ENCODE measurements around the gene RPSA. TPM values are rescaled to one million over a fixed set of nuclear protein-coding genes. Genes with fewer than 3 reads are reported as not detected.
A peak's percentile ranks its signal among the peaks of the same experiment; 100 is the strongest.

Gene RPSA
- total RNA-seq, 4 donors from 2014 or later, result 460 to 1,003 (median 843) TPM

DNA sequence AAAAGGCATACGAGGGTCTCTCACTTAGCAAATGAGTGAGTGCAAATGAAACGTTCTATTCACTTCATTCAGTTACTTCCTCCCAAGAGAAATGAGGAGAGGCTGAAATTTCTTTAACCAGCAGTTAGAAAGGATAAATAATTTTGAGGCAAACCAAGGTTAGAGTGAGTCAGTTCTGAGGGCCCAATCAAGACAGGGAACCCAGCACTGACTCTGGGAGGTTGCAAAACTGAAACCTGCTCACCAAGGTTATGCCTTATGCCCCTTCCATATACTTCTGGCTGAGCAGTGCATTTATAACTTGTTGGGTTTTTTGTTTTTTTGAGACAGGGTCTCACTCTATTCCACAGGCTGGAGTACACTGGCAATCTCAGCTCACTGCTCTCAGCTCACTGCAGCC lies 4.5 kb upstream of the RPSA start:
- no peaks in the 10 kb centered on the region for H3K27me3 ChIP-seq
- WGBS, 2 donors (ENCODE audit: low coverage in 1 of 2), result 58 to 68% methylated on average over 2 of the region's 2 CpGs
- intact Hi-C loops (cut with DNase I; ENCODE audit: low total_unique reads), result no loop called here

DNA sequence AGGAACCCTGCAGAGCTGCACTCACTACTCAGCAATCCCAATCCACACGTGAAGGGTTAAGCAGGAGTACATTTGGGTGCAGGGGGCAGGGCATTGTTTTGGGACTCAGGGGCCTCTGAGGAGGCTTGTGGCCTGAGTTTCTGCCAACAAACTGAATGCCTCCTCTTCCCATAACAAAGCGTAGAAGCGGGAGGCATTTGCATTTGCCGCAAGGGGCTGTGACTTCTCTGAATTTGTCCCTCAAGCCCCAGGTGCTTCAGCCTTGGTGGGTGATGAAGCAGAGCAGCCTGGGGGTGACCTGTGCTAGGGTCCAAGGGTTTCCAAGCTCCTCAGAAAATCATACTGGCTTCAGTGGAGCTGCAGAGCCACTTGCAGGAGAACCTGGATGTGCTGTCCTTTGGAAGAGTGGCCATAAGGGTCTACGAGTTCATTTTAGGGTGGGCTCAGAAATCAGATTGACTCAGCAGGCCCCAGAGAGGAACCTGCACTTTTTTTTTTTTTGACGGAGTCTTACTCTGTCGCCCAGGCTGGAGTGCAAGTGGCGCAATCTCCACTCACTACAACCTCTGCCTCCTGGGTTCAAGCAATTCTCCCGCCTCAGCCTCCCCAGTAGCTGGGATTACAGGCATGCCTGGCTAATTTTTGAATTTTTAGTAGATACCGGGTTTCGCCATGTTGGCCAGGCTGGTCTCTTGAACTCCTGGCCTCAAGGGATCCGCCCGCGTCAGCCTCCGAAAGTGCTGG lies 1.4 kb upstream of the RPSA start:
- no peak for DNase-seq
- TF ChIP-seq, protein P1, sequence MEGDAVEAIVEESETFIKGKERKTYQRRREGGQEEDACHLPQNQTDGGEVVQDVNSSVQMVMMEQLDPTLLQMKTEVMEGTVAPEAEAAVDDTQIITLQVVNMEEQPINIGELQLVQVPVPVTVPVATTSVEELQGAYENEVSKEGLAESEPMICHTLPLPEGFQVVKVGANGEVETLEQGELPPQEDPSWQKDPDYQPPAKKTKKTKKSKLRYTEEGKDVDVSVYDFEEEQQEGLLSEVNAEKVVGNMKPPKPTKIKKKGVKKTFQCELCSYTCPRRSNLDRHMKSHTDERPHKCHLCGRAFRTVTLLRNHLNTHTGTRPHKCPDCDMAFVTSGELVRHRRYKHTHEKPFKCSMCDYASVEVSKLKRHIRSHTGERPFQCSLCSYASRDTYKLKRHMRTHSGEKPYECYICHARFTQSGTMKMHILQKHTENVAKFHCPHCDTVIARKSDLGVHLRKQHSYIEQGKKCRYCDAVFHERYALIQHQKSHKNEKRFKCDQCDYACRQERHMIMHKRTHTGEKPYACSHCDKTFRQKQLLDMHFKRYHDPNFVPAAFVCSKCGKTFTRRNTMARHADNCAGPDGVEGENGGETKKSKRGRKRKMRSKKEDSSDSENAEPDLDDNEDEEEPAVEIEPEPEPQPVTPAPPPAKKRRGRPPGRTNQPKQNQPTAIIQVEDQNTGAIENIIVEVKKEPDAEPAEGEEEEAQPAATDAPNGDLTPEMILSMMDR (IDR thresholded peaks at IDR 0.05), result no peak
- TF ChIP-seq POLR2AphosphoS5 (IDR thresholded peaks at IDR 0.05) (no peak), POLR2A (IDR thresholded peaks at IDR 0.05) (no peak), EP300 (IDR thresholded peaks at IDR 0.05; ENCODE audit: low read depth) (no peak)
- intact Hi-C loops (cut with DNase I; ENCODE audit: low total_unique reads), result no loop called here

More for the DNA sequence above, 4.5 kb upstream of the RPSA start:
- TF ChIP-seq POLR2A (IDR thresholded peaks at IDR 0.05), result no peak
- TF ChIP-seq, protein P1 (IDR thresholded peaks at IDR 0.05), result no peak
- TF ChIP-seq EP300 (IDR thresholded peaks at IDR 0.05; ENCODE audit: low read depth), result no peak
- no peak for TF ChIP-seq POLR2AphosphoS5 (IDR thresholded peaks at IDR 0.05)
- DNase-seq, result no peak
- no peaks in the 10 kb centered on the region for H3K9me3 ChIP-seq
- no peak overlapping the region for H3K27ac ChIP-seq
- peaks cover 0 to 5% (median under 1%) of the 10 kb centered on the region in 4 donors for H3K4me1 ChIP-seq
- in situ Hi-C loops (cut with MboI; ENCODE audit: low pct_ligation_motif_present in 1 of 4, low pct_unique_long_range_greater_than_20kb in 1 of 4, low sequenced_read_pairs in 3 of 4), result loop anchor here in 1 of 4 donors (25.0 kb wide), 1 partner anchor 910 kb away; the partner anchor contains the start of gene EIF1B
- H3K36me3 ChIP-seq, result peaks cover 0 to 10% (median 1%) of the 10 kb centered on the region in 4 donors
- no peak overlapping the region for H3K4me3 ChIP-seq

DNA sequence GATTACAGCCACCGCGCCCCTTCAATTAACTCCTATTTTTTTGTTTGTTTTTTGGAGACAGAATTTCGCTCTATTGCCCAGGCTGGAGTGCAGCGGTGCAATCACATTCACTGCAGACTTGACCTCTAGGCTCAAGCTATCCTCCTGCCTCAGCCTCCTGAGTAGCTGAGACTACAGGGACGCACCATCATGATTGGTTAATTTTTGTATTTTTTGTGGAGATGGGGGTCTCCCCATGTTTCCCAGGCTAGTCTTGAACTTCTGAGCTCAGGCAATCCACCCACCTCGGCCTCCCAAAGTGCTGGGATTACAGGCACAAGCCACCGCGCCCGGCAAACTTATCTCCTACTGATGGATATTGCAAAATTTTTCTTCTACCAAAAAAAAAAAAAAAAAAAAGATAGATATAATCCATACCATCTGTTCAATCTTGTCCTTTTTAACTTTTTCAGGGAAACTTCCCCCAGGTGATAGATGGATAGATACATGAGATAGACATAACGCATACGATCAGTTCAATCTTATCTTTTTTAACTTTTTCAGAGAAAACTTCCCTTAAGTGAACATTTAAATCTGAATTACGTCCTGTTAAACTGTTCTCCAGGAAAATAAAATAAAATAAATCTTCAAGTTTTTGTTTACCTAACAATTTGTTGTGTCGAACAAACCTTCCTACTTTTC lies 693 bp upstream of the RPSA start:
- intact Hi-C loops (cut with DNase I; ENCODE audit: low total_unique reads) (loop anchor here (2.0 kb wide), 1 partner anchor 23 kb away; the partner anchor contains the start of gene SLC25A38), in situ Hi-C loops (cut with MboI; ENCODE audit: low pct_ligation_motif_present in 1 of 4, low pct_unique_long_range_greater_than_20kb in 1 of 4, low sequenced_read_pairs in 3 of 4) (loop anchor here in 1 of 4 donors (25.0 kb wide), 1 partner anchor 906 kb away; the partner anchor contains the start of gene EIF1B)
- WGBS, 2 donors (ENCODE audit: low coverage in 1 of 2), result 62 to 68% methylated on average over 8 to 13 of the region's 13 CpGs
- peak overlapping the region; percentile 82 to 92 (median 89) for H3K27ac ChIP-seq
- H3K4me3 ChIP-seq, result peak overlapping the region; percentile 59 to 78 (median 74)
- DNase-seq, result no peak
- TF ChIP-seq EP300 (IDR thresholded peaks at IDR 0.05; ENCODE audit: low read depth) (no peak), POLR2AphosphoS5 (IDR thresholded peaks at IDR 0.05) (no peak), POLR2A (IDR thresholded peaks at IDR 0.05) (no peak)
- TF ChIP-seq, protein P1 (IDR thresholded peaks at IDR 0.05), result no peak
- no peaks in the 10 kb centered on the region for H3K9me3 ChIP-seq
- H3K4me1 ChIP-seq, result peaks cover 6 to 38% (median 21%) of the 10 kb centered on the region in 4 donors
- peaks cover 0 to 18% (median 8%) of the 10 kb centered on the region in 4 donors for H3K36me3 ChIP-seq
- H3K27me3 ChIP-seq, result no peaks in the 10 kb centered on the region

More for the DNA sequence above, 1.4 kb upstream of the RPSA start:
- Histone ChIP-seq H3K4me1 (peaks cover 6 to 33% (median 19%) of the 10 kb centered on the region in 4 donors), H3K9me3 (no peaks in the 10 kb centered on the region), H3K36me3 (peaks cover 0 to 18% (median 6%) of the 10 kb centered on the region in 4 donors), H3K27me3 (no peaks in the 10 kb centered on the region), H3K27ac (no peak overlapping the region), H3K4me3 (no peak overlapping the region)
- 84% methylated on average over 15 of the region's 15 CpGs; no CpG with 5 or more reads in 1 of the 2 donors for WGBS, 2 donors (ENCODE audit: low coverage in 1 of 2)
- in situ Hi-C loops (cut with MboI; ENCODE audit: low pct_ligation_motif_present in 1 of 4, low pct_unique_long_range_greater_than_20kb in 1 of 4, low sequenced_read_pairs in 3 of 4), result loop anchor here in 1 of 4 donors (25.0 kb wide), 1 partner anchor 907 kb away; the partner anchor contains the start of gene EIF1B

DNA sequence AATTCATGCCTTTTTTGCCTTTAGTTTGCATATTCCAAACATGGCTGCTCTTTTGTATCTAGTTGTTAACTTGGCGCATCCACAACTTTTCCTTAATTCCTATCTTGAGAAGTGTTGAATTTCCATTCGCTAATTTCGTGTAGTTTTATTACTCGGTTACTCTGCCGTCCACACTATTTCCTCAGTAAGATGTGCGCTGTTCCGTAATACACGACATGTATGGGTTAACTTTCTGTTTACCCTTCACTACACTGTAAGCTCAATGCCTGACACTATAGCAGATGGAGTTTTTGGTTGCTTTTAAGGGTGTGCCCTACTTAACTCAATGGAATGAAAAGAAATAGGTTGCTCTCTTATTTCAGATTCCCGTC lies 724 bp downstream of the RPSA start:
- Histone ChIP-seq H3K27me3 (no peaks in the 10 kb centered on the region), H3K9me3 (no peaks in the 10 kb centered on the region), H3K4me3 (peak overlapping the region; percentile 59 to 78 (median 74)), H3K27ac (peak overlapping the region; percentile 82 to 92 (median 89)), H3K36me3 (peaks cover 0 to 31% (median 15%) of the 10 kb centered on the region in 4 donors), H3K4me1 (peaks cover 6 to 41% (median 21%) of the 10 kb centered on the region in 4 donors)
- in situ Hi-C loops (cut with MboI; ENCODE audit: low pct_ligation_motif_present in 1 of 4, low pct_unique_long_range_greater_than_20kb in 1 of 4, low sequenced_read_pairs in 3 of 4), result loop anchor here in 1 of 4 donors (25.0 kb wide), 1 partner anchor 905 kb away; the partner anchor contains the start of gene EIF1B
- WGBS, 2 donors (ENCODE audit: low coverage in 1 of 2), result 2 to 3% methylated on average over 9 of the region's 9 CpGs
- DNase-seq, result no peak
- TF ChIP-seq POLR2AphosphoS5 (IDR thresholded peaks at IDR 0.05) (no peak), POLR2A (IDR thresholded peaks at IDR 0.05) (no peak)
- TF ChIP-seq, protein P1 (IDR thresholded peaks at IDR 0.05), result no peak
- intact Hi-C loops (cut with DNase I; ENCODE audit: low total_unique reads), result loop anchor here (2.0 kb wide), 1 partner anchor 24 kb away; the partner anchor contains the start of gene SLC25A38

All from transverse colon (tissue), 4 donors.